Fibroblast of mammary gland (primary cell): ENCODE results near the gene CAMK1D.

Source experiments
- DNase-seq: peaks from one replicate; pipeline ENCODE4 v3.0.0-alpha.2; 2010; ENCODE audit warnings: low read depth
- H3K4me3 ChIP-seq: 2 replicates; pipeline ENCODE4 v1.5.1; 2011; ENCODE audit warnings: low read depth, mild to moderate bottlenecking, low read length, moderate library complexity; ENCODE audit not compliant: control insufficient read depth
- TF ChIP-seq, protein P1 (sequence below): conservative IDR thresholded peaks from 2 replicates; pipeline ENCODE4 v1.5.1; 2011; ENCODE audit warnings: low read depth, low read length, inconsistent platforms; ENCODE audit not compliant: control insufficient read depth, insufficient read depth

Gene CAMK1D

DNA sequence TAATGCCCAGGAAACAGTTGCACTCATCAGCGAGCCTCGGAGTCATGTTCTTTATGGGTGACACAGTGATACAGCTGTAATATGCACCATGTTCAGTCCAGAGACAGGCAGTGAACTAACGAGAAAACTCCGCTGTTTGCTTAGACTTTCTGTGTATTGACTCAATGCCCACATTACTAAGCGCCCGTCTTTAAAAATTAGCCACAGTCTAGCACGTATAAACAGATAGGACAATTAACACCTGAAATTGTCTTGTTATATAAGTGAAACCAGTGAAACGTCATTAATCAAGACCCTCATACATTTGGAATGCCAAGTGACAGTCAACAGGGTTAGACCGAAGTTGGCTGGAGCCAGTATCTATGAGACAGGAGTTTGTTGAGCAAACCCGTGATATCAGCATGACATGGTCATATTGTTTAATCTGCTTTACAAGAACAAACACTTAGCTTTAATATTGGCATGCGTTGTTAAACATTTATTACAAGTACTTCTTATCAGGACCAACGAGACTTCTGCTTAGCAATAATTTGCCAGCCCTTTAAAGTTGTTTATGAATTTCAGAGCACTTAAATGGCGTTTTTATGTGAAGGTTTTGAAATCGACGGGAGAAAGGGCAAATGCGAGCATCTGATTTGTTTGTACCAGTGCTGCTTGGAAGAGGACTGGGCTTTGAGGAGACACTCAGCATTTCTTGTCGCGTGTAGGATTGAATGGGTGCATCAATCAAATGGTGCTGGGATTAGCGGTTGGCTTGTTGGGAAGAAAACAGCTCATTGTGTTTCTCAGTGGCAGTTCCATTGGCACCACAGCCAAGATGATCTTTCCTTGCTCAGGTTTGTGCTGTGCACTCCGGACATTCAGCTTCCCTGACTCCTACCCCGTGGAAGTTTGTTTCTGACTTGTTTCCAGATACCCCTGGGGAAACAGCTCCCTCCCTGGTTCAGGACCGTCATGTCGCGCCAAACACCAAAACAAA, 56.3 kb downstream of the CAMK1D start:
- H3K4me3 ChIP-seq = no peak overlapping the region
- DNase-seq = no peak
- TF ChIP-seq, protein P1, sequence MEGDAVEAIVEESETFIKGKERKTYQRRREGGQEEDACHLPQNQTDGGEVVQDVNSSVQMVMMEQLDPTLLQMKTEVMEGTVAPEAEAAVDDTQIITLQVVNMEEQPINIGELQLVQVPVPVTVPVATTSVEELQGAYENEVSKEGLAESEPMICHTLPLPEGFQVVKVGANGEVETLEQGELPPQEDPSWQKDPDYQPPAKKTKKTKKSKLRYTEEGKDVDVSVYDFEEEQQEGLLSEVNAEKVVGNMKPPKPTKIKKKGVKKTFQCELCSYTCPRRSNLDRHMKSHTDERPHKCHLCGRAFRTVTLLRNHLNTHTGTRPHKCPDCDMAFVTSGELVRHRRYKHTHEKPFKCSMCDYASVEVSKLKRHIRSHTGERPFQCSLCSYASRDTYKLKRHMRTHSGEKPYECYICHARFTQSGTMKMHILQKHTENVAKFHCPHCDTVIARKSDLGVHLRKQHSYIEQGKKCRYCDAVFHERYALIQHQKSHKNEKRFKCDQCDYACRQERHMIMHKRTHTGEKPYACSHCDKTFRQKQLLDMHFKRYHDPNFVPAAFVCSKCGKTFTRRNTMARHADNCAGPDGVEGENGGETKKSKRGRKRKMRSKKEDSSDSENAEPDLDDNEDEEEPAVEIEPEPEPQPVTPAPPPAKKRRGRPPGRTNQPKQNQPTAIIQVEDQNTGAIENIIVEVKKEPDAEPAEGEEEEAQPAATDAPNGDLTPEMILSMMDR = no peak

- no peak for DNase-seq
- TF ChIP-seq, protein P1 = no peak
- no peak overlapping the region for H3K4me3 ChIP-seq
Measured at GRCh38 chr10:12406764-12407400, 57.5 kb downstream of the CAMK1D start.

DNA sequence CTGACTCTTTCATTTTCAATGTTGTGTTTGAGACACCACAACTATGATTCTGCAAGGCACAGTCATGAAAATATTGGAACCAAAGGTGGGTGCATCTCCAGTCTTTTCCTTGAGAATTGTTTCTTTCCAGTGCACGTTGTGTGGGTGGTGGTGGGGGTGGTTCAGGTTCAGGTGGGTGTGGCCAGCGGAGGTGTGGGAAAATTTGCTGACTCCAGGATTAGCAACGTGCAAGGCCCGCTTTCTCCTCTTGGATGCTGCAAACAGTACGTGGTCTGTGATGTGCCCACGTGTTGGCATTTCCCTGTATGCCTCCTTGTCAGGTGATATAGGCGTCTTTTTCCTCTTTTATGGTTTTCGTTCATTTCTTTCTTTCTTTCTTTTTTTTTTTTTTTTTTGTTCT, 59.1 kb downstream of the CAMK1D start:
- DNase-seq = no peak
- no peak overlapping the region for H3K4me3 ChIP-seq
- TF ChIP-seq, protein P1 = no peak

GRCh38 chr10:12409161-12409560, 59.8 kb downstream of the CAMK1D start:
- TF ChIP-seq, protein P1 = no peak
- no peak for DNase-seq
- H3K4me3 ChIP-seq = no peak overlapping the region

- DNase-seq = no peak
- TF ChIP-seq, protein P1 = no peak
- H3K4me3 ChIP-seq = no peak overlapping the region
Measured at GRCh38 chr10:12409613-12410012, 60.3 kb downstream of the CAMK1D start.

- TF ChIP-seq, protein P1 = no peak
- DNase-seq = no peak
Measured at GRCh38 chr10:12412666-12413368, 63.5 kb downstream of the CAMK1D start.

More at GRCh38 chr10:12412666-12413368, 63.5 kb downstream of the CAMK1D start:
- H3K4me3 ChIP-seq = no peak overlapping the region
